Right hindlimb (tissue), 1 donor: ENCODE results near the gene LRPPRC.

ENCODE experiments used
- DNase-seq: peaks from one replicate; pipeline ENCODE4 v3.0.0-alpha.2; 2018

LRPPRC gene

DNA sequence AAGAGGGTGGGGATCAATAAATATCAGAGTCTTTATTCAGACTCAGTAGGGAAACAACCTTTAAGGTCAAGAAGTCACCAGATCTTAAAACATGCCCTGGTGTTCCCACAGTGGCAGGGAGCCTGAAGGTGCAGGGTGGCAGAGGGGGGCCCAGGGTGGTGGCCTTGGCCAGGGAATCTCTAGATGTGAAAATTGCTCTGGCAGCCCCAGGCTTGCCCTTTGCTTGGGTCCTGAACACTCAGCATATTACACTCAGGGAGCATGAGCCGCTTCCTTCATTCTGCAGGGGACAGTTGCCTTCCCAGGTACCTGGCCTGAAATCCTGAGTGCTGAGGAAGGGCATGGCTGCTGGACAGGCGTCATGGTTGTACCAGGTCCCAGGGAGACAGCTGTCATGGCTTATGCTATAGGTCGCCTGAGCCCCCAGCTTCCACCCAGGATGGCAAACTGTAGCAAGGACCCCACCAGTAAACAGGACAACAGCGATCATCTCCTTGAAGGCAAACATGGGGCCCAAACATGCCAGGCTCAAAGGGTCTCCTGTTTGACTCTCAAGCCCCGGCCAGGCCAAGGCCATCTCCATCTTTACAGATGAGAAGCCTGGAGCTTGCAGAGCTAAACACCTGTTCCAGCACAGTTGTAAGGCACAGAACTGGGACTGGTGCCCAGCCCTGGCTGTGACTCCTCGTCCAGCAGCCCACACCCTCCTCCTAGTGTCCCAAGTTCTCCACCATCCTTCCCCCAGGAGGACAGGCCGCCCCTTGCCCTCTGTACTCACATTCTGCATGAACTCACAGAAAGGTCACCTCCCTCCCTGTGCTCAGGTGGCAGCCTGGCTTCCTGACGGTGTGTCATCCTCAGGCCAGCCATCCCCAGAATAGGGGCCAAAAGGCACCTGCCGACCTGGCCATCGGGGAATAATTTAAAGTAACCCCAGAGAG, 142.4 kb downstream of the LRPPRC start:
- no peak for DNase-seq

- no peak for DNase-seq
Observed at GRCh38 chr2:43852196-43852730, 143.5 kb downstream of the LRPPRC start.

- DNase-seq, result no peak
Observed at GRCh38 chr2:43851011-43851980, 144.5 kb downstream of the LRPPRC start.

GRCh38 chr2:43848214-43848613, 147.6 kb downstream of the LRPPRC start:
- DNase-seq, result no peak

- DNase-seq, result no peak
Observed at GRCh38 chr2:43846140-43846793, 149.5 kb downstream of the LRPPRC start.

- DNase-seq, result no peak
Observed at GRCh38 chr2:43845181-43845580, 150.6 kb downstream of the LRPPRC start.

- DNase-seq, result no peak
Observed at GRCh38 chr2:43842866-43843226, 152.9 kb downstream of the LRPPRC start.

DNA sequence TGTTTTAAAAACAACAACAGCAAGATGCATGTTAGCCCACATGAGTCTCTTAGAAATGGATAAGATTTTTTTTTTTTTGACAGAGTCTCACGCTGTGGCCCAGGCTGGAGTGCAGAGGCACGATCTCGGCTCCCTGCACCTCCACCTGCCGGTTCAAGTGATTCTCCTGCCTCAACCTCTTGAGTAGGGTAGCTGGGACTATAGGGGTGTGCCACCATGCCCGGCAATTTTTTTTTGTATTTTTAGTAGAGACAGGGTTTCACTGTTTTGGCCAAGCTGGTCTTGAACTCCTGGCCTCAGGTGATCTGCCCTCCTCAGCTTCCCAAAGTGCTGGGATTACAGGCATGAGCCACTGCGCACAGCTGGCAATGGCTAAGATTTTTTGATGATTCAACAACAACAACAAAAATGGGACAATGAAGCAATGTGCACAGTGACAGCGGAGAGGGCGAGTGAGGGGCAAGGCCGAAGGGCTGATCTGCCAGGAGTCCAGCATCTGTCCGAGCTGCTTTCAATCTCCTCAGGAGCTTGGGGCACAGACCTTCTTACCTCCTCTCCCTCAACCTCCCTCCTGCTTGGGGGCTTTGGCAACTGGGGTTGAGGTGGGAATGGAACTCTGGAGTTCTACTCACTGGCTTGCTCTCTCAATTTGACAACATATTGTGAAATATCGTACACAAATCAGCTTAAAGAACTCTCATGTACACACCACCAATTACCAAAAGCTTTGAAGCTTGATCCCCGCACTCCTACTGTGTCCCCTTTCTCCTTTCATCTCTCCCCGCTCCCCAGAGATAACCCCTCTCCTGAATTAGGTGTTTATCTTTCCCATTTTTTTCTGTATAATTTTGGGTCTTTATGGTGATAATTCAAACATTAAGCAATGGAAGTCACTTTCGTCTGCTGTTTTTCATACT, 153.6 kb downstream of the LRPPRC start:
- DNase-seq, result no peak

DNA sequence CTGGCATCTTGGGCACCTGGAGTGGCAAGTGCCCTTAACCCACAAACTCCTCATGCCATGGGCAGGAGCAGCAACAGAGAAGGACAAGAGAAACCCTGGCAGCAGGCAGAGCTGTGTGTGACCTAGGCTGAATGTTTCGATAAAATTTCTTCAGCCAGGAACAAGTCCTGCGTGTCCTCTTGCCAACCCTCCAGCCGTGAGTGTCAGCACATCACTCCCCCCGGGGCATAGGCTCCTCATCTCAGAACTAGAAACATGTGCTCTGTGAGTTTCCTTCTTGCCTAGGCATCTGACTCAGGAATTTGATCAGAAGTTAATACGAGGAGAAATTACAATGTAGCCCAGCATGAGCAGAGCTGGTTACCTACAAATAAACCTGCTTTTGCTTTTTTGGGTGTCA, 154.8 kb downstream of the LRPPRC start:
- DNase-seq, result no peak

- DNase-seq, result no peak
Observed at GRCh38 chr2:43839776-43840564, 155.8 kb downstream of the LRPPRC start.

DNA sequence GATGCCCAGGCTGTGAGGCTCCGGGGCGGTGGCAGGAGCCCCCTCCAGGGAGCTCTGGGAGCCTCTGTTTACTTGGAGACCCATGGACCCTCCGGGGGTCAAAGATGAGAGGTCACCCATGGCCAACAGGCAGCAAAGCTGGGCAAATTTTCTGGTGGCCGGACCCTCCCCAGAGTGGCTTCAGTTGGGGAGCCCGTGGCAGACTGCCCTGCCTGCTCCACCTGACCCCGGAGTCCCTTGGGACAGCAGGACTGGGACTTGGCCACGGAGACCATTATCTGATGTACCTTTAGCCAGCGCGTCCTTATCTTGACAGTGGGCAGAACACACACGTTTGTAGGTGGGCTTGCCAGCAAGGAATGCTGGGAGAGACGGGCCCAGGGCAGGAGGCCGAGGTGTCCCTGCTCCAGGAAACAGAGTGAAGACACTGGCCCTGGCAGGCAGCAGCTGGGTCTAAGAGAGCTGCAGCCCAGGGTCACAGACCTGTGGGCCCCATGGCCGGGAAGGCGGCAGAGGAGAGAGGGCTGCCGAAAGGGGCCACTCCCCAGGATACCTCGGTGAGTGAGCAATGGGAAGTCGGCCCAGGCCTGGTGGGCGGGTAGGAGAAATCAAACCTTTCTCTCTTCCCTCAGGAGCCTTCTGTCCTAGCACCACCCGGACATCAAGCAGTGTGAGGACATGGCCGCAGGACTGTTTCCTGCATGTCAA, 157.1 kb downstream of the LRPPRC start, which contains the start of the genes ABCG5 and ABCG8:
ABCG5 (minus strand) TSS at position 280 of the 708 bp plus-strand sequence; CDS start at position 120, 160 bp downstream.
ABCG8 (plus strand) TSS at position 412 of the 708 bp plus-strand sequence; CDS start at position 495, 83 bp downstream.
- DNase-seq, result no peak

- DNase-seq, result no peak
Observed at GRCh38 chr2:43837831-43838559, 157.8 kb downstream of the LRPPRC start.

GRCh38 chr2:43837033-43837432, 158.8 kb downstream of the LRPPRC start:
- no peak for DNase-seq
